ENCODE measurements around the gene OXCT1. TPM values are rescaled to one million over a fixed set of nuclear protein-coding genes. Genes with fewer than 3 reads are reported as not detected.

The OXCT1 gene
- total and polyA plus RNA-seq, 2 of the 8 experiments (the other 6 are each of a cell fraction or from before 2014, with no cell fraction given): 10.1 to 28.2 TPM

- TF ChIP-seq, protein P1, sequence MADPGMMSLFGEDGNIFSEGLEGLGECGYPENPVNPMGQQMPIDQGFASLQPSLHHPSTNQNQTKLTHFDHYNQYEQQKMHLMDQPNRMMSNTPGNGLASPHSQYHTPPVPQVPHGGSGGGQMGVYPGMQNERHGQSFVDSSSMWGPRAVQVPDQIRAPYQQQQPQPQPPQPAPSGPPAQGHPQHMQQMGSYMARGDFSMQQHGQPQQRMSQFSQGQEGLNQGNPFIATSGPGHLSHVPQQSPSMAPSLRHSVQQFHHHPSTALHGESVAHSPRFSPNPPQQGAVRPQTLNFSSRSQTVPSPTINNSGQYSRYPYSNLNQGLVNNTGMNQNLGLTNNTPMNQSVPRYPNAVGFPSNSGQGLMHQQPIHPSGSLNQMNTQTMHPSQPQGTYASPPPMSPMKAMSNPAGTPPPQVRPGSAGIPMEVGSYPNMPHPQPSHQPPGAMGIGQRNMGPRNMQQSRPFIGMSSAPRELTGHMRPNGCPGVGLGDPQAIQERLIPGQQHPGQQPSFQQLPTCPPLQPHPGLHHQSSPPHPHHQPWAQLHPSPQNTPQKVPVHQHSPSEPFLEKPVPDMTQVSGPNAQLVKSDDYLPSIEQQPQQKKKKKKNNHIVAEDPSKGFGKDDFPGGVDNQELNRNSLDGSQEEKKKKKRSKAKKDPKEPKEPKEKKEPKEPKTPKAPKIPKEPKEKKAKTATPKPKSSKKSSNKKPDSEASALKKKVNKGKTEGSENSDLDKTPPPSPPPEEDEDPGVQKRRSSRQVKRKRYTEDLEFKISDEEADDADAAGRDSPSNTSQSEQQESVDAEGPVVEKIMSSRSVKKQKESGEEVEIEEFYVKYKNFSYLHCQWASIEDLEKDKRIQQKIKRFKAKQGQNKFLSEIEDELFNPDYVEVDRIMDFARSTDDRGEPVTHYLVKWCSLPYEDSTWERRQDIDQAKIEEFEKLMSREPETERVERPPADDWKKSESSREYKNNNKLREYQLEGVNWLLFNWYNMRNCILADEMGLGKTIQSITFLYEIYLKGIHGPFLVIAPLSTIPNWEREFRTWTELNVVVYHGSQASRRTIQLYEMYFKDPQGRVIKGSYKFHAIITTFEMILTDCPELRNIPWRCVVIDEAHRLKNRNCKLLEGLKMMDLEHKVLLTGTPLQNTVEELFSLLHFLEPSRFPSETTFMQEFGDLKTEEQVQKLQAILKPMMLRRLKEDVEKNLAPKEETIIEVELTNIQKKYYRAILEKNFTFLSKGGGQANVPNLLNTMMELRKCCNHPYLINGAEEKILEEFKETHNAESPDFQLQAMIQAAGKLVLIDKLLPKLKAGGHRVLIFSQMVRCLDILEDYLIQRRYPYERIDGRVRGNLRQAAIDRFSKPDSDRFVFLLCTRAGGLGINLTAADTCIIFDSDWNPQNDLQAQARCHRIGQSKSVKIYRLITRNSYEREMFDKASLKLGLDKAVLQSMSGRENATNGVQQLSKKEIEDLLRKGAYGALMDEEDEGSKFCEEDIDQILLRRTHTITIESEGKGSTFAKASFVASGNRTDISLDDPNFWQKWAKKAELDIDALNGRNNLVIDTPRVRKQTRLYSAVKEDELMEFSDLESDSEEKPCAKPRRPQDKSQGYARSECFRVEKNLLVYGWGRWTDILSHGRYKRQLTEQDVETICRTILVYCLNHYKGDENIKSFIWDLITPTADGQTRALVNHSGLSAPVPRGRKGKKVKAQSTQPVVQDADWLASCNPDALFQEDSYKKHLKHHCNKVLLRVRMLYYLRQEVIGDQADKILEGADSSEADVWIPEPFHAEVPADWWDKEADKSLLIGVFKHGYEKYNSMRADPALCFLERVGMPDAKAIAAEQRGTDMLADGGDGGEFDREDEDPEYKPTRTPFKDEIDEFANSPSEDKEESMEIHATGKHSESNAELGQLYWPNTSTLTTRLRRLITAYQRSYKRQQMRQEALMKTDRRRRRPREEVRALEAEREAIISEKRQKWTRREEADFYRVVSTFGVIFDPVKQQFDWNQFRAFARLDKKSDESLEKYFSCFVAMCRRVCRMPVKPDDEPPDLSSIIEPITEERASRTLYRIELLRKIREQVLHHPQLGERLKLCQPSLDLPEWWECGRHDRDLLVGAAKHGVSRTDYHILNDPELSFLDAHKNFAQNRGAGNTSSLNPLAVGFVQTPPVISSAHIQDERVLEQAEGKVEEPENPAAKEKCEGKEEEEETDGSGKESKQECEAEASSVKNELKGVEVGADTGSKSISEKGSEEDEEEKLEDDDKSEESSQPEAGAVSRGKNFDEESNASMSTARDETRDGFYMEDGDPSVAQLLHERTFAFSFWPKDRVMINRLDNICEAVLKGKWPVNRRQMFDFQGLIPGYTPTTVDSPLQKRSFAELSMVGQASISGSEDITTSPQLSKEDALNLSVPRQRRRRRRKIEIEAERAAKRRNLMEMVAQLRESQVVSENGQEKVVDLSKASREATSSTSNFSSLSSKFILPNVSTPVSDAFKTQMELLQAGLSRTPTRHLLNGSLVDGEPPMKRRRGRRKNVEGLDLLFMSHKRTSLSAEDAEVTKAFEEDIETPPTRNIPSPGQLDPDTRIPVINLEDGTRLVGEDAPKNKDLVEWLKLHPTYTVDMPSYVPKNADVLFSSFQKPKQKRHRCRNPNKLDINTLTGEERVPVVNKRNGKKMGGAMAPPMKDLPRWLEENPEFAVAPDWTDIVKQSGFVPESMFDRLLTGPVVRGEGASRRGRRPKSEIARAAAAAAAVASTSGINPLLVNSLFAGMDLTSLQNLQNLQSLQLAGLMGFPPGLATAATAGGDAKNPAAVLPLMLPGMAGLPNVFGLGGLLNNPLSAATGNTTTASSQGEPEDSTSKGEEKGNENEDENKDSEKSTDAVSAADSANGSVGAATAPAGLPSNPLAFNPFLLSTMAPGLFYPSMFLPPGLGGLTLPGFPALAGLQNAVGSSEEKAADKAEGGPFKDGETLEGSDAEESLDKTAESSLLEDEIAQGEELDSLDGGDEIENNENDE (IDR thresholded peaks at IDR 0.05; ENCODE audit: insufficient replicate concordance, low read length): no peak
- no peak for TF ChIP-seq CTBP2 (IDR thresholded peaks at IDR 0.05; ENCODE audit: borderline replicate concordance, insufficient read depth, insufficient read length, low read length)
- TF ChIP-seq YY1 (IDR thresholded peaks at IDR 0.05; ENCODE audit: low read depth, low read length): no peak
- no peak for TF ChIP-seq SP1 (IDR thresholded peaks at IDR 0.05; ENCODE audit: low read depth, low read length)
- no peak for TF ChIP-seq SUZ12 (IDR thresholded peaks at IDR 0.05; ENCODE audit: low read length)
- TF ChIP-seq RAD21 (IDR thresholded peaks at IDR 0.05 in 1 of 2, conservative IDR thresholded peaks at IDR 0.05 in 1 of 2; ENCODE audit: low read depth in 2 of 2, low read length in 2 of 2): no peak
- TF ChIP-seq SAP30 (IDR thresholded peaks at IDR 0.05; ENCODE audit: insufficient read depth, insufficient replicate concordance, low read length): no peak
- no peak for TF ChIP-seq RFX5 (IDR thresholded peaks at IDR 0.05; ENCODE audit: borderline replicate concordance, low read depth, low read length)
Observed at GRCh38 chr5:41851116-41851515, 19.1 kb downstream of the OXCT1 start (continued).

Data from H1 (cell line).